ENCODE results near the gene CSMD2. TPM values are rescaled to one million over a fixed set of nuclear protein-coding genes. Genes with fewer than 3 reads are reported as not detected.

The CSMD2 gene
- polyA plus RNA-seq, 1 of the 3 experiments (the other 2 are of a cell fraction), result not detected

DNA sequence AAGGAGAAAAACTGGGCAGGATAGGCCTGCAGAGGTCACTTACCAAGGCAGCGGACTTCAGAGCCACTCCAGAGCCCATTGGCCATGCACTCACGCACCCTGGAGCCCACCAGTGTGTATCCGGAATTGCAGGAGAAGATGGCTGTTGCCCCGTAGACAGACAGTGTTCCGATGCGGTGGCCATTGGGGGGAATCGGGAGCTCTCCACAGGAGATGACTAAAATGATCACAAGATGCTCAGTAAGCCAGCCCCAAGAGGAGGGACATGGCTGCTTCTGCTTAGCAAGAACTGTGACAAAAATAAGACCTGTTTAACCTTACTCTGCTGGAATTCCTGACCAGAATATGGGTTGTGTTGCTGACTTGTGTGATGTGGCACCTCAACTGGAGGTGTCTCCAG is 595.7 kb downstream of the CSMD2 start:
- H3K27ac ChIP-seq (ENCODE audit: low read depth in 2 of 2, low read length in 1 of 2), result no peak overlapping the region
- no peaks in the 10 kb centered on the region for H3K36me3 ChIP-seq (replicated peaks in 1 of 2; ENCODE audit: control insufficient read depth in 1 of 2, insufficient read depth in 2 of 2, low read length in 1 of 2)
- H3K79me2 ChIP-seq (ENCODE audit: insufficient read depth), result no peaks in the 10 kb centered on the region
- H3K9ac ChIP-seq, result no peak overlapping the region
- H2AFZ ChIP-seq (ENCODE audit: low read depth), result no peak overlapping the region
- H3K4me2 ChIP-seq, result no peak overlapping the region
- ChIA-PET CTCF (interaction anchor here (0.7 kb wide), 1 partner anchor 10 kb away, joined by 3 read pairs; no protein-coding TSS in a partner anchor), POLR2A (no interaction called here)
- no peak for DNase-seq
- no peak for TF ChIP-seq JUND (IDR thresholded peaks at IDR 0.05)
- TF ChIP-seq FOXJ3 (CRISPR knock-in tag; IDR thresholded peaks at IDR 0.05), result no peak
- TF ChIP-seq MXI1 (IDR thresholded peaks at IDR 0.05; ENCODE audit: low read depth, low read length), result no peak
- no peaks in the 10 kb centered on the region for H3K4me1 ChIP-seq (ENCODE audit: control insufficient read depth in 1 of 2, insufficient read depth in 2 of 2, low read depth in 1 of 2, low read length in 1 of 2)
- WGBS (ENCODE audit: low lambda C conversion rate), result 74% methylated on average over 6 of the region's 7 CpGs
- H3K9me2 ChIP-seq, result no peaks in the 10 kb centered on the region
- no peaks in the 10 kb centered on the region for H3F3A ChIP-seq (replicated peaks; ENCODE audit: insufficient read depth)
- H3K9me3 ChIP-seq, result no peaks in the 10 kb centered on the region
- no peaks in the 10 kb centered on the region for H4K20me1 ChIP-seq (ENCODE audit: insufficient read depth)
- H3K27me3 ChIP-seq (ENCODE audit: insufficient read depth), result no peaks in the 10 kb centered on the region
- H3K4me3 ChIP-seq (ENCODE audit: low read depth in 2 of 2, low read length in 1 of 2), result no peak overlapping the region

DNA sequence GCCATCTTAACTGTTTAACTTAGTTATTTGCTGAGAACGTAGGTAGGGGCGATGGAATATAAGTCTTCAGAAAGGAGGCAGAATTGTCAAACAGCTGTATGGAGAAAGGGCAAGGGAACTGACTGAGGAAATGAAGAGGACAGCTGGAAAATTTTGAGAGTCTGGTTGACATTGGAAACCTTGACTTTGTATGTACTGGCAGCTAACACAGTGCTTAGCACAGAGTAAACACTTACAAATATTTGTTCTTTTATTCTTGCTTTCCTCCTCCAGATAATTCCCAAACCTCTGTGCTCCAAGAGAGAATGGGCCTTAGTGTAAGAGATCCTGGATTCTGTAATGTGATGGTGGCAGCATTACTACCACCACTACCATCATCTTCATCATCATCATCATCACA is 601.3 kb downstream of the CSMD2 start:
- no peak for DNase-seq
- H2AFZ ChIP-seq (ENCODE audit: low read depth), result no peak overlapping the region
- H4K20me1 ChIP-seq (ENCODE audit: insufficient read depth), result no peaks in the 10 kb centered on the region
- TF ChIP-seq FOSL2 (IDR thresholded peaks at IDR 0.05; ENCODE audit: borderline replicate concordance, low read depth), result no peak
- TF ChIP-seq, protein P1, sequence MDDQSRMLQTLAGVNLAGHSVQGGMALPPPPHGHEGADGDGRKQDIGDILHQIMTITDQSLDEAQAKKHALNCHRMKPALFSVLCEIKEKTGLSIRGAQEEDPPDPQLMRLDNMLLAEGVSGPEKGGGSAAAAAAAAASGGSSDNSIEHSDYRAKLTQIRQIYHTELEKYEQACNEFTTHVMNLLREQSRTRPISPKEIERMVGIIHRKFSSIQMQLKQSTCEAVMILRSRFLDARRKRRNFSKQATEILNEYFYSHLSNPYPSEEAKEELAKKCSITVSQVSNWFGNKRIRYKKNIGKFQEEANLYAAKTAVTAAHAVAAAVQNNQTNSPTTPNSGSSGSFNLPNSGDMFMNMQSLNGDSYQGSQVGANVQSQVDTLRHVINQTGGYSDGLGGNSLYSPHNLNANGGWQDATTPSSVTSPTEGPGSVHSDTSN (IDR thresholded peaks at IDR 0.05), result no peak
- no peak for TF ChIP-seq CHD2 (IDR thresholded peaks at IDR 0.05; ENCODE audit: low read length, partially characterized antibody)
- TF ChIP-seq TAF1 (IDR thresholded peaks at IDR 0.05; ENCODE audit: borderline replicate concordance, low read depth, low read length), result no peak
- TF ChIP-seq, protein P2, sequence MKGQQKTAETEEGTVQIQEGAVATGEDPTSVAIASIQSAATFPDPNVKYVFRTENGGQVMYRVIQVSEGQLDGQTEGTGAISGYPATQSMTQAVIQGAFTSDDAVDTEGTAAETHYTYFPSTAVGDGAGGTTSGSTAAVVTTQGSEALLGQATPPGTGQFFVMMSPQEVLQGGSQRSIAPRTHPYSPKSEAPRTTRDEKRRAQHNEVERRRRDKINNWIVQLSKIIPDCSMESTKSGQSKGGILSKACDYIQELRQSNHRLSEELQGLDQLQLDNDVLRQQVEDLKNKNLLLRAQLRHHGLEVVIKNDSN (IDR thresholded peaks at IDR 0.05; ENCODE audit: borderline replicate concordance, low read depth), result no peak
- TF ChIP-seq RCOR1 (IDR thresholded peaks at IDR 0.05; ENCODE audit: low read length), result no peak
- TF ChIP-seq JUND (IDR thresholded peaks at IDR 0.05), result no peak
- TF ChIP-seq RXRA (IDR thresholded peaks at IDR 0.05; ENCODE audit: borderline replicate concordance, low read depth), result no peak
- no peak for TF ChIP-seq TEAD4 (IDR thresholded peaks at IDR 0.05; ENCODE audit: borderline replicate concordance, insufficient read depth)
- TF ChIP-seq NRF1 (IDR thresholded peaks at IDR 0.05; ENCODE audit: low read depth, low read length), result no peak
- TF ChIP-seq EZH2phosphoT487 (IDR thresholded peaks at IDR 0.05; ENCODE audit: borderline replicate concordance, low read depth), result no peak
- TF ChIP-seq YY1 (IDR thresholded peaks at IDR 0.05; ENCODE audit: low read depth), result no peak
- TF ChIP-seq MXI1 (IDR thresholded peaks at IDR 0.05; ENCODE audit: low read depth, low read length), result no peak
- TF ChIP-seq, protein P3, sequence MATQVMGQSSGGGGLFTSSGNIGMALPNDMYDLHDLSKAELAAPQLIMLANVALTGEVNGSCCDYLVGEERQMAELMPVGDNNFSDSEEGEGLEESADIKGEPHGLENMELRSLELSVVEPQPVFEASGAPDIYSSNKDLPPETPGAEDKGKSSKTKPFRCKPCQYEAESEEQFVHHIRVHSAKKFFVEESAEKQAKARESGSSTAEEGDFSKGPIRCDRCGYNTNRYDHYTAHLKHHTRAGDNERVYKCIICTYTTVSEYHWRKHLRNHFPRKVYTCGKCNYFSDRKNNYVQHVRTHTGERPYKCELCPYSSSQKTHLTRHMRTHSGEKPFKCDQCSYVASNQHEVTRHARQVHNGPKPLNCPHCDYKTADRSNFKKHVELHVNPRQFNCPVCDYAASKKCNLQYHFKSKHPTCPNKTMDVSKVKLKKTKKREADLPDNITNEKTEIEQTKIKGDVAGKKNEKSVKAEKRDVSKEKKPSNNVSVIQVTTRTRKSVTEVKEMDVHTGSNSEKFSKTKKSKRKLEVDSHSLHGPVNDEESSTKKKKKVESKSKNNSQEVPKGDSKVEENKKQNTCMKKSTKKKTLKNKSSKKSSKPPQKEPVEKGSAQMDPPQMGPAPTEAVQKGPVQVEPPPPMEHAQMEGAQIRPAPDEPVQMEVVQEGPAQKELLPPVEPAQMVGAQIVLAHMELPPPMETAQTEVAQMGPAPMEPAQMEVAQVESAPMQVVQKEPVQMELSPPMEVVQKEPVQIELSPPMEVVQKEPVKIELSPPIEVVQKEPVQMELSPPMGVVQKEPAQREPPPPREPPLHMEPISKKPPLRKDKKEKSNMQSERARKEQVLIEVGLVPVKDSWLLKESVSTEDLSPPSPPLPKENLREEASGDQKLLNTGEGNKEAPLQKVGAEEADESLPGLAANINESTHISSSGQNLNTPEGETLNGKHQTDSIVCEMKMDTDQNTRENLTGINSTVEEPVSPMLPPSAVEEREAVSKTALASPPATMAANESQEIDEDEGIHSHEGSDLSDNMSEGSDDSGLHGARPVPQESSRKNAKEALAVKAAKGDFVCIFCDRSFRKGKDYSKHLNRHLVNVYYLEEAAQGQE (IDR thresholded peaks at IDR 0.05; ENCODE audit: low read depth, low read length), result no peak
- TF ChIP-seq GABPA (IDR thresholded peaks at IDR 0.05; ENCODE audit: low read depth), result no peak
- TF ChIP-seq GATA2 (CRISPR knock-in tag; IDR thresholded peaks at IDR 0.05), result no peak
- TF ChIP-seq EP300 (IDR thresholded peaks at IDR 0.05; ENCODE audit: borderline replicate concordance in 1 of 2, low read depth in 1 of 2, low read length in 1 of 2), result no peak
- no peaks in the 10 kb centered on the region for H3K36me3 ChIP-seq (replicated peaks in 1 of 2; ENCODE audit: control insufficient read depth in 1 of 2, insufficient read depth in 2 of 2, low read length in 1 of 2)
- H3F3A ChIP-seq (replicated peaks; ENCODE audit: insufficient read depth), result no peaks in the 10 kb centered on the region
- no peak overlapping the region for H3K27ac ChIP-seq (ENCODE audit: low read depth in 2 of 2, low read length in 1 of 2)
- 49% methylated on average over 2 of the region's 2 CpGs for WGBS (ENCODE audit: low lambda C conversion rate)
- no peak overlapping the region for H3K4me2 ChIP-seq
- no peak overlapping the region for H3K9ac ChIP-seq
- H3K9me2 ChIP-seq, result no peaks in the 10 kb centered on the region
- no peaks in the 10 kb centered on the region for H3K4me1 ChIP-seq (ENCODE audit: control insufficient read depth in 1 of 2, insufficient read depth in 2 of 2, low read depth in 1 of 2, low read length in 1 of 2)
- POLR2A ChIA-PET, result no interaction called here
- CTCF ChIA-PET, result no interaction called here
- no peaks in the 10 kb centered on the region for H3K79me2 ChIP-seq (ENCODE audit: insufficient read depth)
- H3K9me3 ChIP-seq, result no peaks in the 10 kb centered on the region
- no peaks in the 10 kb centered on the region for H3K27me3 ChIP-seq (ENCODE audit: insufficient read depth)
- no peak overlapping the region for H3K4me3 ChIP-seq (ENCODE audit: low read depth in 2 of 2, low read length in 1 of 2)
